Measurements from ENCODE around the gene COL19A1. TPM values are rescaled to one million over a fixed set of nuclear protein-coding genes. Genes with fewer than 3 reads are reported as not detected.

Gene COL19A1
- total and polyA plus RNA-seq, 2 experiments from 2014 or later: not detected

- no peak for TF ChIP-seq STAT1 (IDR thresholded peaks at IDR 0.05; ENCODE audit: unreplicated experiment)
- TF ChIP-seq, protein P1, sequence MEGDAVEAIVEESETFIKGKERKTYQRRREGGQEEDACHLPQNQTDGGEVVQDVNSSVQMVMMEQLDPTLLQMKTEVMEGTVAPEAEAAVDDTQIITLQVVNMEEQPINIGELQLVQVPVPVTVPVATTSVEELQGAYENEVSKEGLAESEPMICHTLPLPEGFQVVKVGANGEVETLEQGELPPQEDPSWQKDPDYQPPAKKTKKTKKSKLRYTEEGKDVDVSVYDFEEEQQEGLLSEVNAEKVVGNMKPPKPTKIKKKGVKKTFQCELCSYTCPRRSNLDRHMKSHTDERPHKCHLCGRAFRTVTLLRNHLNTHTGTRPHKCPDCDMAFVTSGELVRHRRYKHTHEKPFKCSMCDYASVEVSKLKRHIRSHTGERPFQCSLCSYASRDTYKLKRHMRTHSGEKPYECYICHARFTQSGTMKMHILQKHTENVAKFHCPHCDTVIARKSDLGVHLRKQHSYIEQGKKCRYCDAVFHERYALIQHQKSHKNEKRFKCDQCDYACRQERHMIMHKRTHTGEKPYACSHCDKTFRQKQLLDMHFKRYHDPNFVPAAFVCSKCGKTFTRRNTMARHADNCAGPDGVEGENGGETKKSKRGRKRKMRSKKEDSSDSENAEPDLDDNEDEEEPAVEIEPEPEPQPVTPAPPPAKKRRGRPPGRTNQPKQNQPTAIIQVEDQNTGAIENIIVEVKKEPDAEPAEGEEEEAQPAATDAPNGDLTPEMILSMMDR (conservative IDR thresholded peaks at IDR 0.05; ENCODE audit: low read depth in 2 of 2): no peak
- no peak for TF ChIP-seq NANOG (IDR thresholded peaks at IDR 0.05; ENCODE audit: borderline replicate concordance)
- TF ChIP-seq, protein P2, sequence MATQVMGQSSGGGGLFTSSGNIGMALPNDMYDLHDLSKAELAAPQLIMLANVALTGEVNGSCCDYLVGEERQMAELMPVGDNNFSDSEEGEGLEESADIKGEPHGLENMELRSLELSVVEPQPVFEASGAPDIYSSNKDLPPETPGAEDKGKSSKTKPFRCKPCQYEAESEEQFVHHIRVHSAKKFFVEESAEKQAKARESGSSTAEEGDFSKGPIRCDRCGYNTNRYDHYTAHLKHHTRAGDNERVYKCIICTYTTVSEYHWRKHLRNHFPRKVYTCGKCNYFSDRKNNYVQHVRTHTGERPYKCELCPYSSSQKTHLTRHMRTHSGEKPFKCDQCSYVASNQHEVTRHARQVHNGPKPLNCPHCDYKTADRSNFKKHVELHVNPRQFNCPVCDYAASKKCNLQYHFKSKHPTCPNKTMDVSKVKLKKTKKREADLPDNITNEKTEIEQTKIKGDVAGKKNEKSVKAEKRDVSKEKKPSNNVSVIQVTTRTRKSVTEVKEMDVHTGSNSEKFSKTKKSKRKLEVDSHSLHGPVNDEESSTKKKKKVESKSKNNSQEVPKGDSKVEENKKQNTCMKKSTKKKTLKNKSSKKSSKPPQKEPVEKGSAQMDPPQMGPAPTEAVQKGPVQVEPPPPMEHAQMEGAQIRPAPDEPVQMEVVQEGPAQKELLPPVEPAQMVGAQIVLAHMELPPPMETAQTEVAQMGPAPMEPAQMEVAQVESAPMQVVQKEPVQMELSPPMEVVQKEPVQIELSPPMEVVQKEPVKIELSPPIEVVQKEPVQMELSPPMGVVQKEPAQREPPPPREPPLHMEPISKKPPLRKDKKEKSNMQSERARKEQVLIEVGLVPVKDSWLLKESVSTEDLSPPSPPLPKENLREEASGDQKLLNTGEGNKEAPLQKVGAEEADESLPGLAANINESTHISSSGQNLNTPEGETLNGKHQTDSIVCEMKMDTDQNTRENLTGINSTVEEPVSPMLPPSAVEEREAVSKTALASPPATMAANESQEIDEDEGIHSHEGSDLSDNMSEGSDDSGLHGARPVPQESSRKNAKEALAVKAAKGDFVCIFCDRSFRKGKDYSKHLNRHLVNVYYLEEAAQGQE (IDR thresholded peaks at IDR 0.05; ENCODE audit: unreplicated experiment): no peak
- no peak for TF ChIP-seq ETS1 (IDR thresholded peaks at IDR 0.05)
- no peak for TF ChIP-seq JUNB (IDR thresholded peaks at IDR 0.05; ENCODE audit: unreplicated experiment)
- TF ChIP-seq CREB1 (CRISPR knock-in tag; IDR thresholded peaks at IDR 0.05; ENCODE audit: low read depth): no peak
Observed at GRCh38 chr6:69843189-69843588, 23.2 kb upstream of the COL19A1 start (continued).

DNA sequence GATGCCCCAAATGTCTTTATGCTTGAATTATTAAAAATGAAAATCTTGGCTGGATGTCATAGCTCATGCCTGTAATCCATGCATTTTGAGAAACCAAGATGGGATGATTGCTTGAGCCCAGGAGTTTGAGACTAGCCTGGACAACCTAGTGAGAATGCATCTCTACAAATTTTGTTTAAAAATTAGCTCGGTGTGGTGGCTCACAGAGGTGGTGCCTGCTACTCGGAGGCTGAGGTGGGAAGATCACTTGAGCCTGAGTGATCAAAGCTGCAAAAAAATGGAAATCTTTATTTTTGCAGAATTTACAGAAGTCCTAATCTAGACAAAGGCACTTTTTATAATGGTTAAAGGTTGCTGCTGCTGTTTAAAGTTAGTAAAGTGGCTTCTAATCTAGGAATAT lies 20.0 kb upstream of the COL19A1 start:
- DNase-seq (ENCODE audit: low spot score) (no peak), ATAC-seq (no peak)
- Mint-ChIP-seq H3K4me1 (no peaks in the 10 kb centered on the region), H3K9me3 (no peaks in the 10 kb centered on the region), H3K36me3 (ENCODE audit: low read depth) (no peaks in the 10 kb centered on the region), H3K27me3 (ENCODE audit: insufficient read depth, low read depth, poor library complexity) (no peaks in the 10 kb centered on the region), H3K4me3 (no peak overlapping the region), H3K27ac (no peak overlapping the region)
- H2AFZ ChIP-seq: no peak overlapping the region
- no peaks in the 10 kb centered on the region for H3K79me2 ChIP-seq (replicated peaks; ENCODE audit: insufficient read depth)
- no peak overlapping the region for H3K4me3 ChIP-seq
- no peaks in the 10 kb centered on the region for H3F3A ChIP-seq (replicated peaks; ENCODE audit: low read depth)
- H3K27ac ChIP-seq (ENCODE audit: low read depth): no peak overlapping the region
- H3K27me3 ChIP-seq (ENCODE audit: insufficient read depth): no peaks in the 10 kb centered on the region
- no peaks in the 10 kb centered on the region for H4K20me1 ChIP-seq (replicated peaks; ENCODE audit: insufficient read depth)
- H3K4me2 ChIP-seq: no peak overlapping the region
- no peaks in the 10 kb centered on the region for H3K36me3 ChIP-seq (ENCODE audit: insufficient read depth)
- H3K4me1 ChIP-seq (ENCODE audit: insufficient read depth): no peaks in the 10 kb centered on the region
- no peaks in the 10 kb centered on the region for H3K9me2 ChIP-seq (ENCODE audit: insufficient read depth)
- TF ChIP-seq, protein P3, sequence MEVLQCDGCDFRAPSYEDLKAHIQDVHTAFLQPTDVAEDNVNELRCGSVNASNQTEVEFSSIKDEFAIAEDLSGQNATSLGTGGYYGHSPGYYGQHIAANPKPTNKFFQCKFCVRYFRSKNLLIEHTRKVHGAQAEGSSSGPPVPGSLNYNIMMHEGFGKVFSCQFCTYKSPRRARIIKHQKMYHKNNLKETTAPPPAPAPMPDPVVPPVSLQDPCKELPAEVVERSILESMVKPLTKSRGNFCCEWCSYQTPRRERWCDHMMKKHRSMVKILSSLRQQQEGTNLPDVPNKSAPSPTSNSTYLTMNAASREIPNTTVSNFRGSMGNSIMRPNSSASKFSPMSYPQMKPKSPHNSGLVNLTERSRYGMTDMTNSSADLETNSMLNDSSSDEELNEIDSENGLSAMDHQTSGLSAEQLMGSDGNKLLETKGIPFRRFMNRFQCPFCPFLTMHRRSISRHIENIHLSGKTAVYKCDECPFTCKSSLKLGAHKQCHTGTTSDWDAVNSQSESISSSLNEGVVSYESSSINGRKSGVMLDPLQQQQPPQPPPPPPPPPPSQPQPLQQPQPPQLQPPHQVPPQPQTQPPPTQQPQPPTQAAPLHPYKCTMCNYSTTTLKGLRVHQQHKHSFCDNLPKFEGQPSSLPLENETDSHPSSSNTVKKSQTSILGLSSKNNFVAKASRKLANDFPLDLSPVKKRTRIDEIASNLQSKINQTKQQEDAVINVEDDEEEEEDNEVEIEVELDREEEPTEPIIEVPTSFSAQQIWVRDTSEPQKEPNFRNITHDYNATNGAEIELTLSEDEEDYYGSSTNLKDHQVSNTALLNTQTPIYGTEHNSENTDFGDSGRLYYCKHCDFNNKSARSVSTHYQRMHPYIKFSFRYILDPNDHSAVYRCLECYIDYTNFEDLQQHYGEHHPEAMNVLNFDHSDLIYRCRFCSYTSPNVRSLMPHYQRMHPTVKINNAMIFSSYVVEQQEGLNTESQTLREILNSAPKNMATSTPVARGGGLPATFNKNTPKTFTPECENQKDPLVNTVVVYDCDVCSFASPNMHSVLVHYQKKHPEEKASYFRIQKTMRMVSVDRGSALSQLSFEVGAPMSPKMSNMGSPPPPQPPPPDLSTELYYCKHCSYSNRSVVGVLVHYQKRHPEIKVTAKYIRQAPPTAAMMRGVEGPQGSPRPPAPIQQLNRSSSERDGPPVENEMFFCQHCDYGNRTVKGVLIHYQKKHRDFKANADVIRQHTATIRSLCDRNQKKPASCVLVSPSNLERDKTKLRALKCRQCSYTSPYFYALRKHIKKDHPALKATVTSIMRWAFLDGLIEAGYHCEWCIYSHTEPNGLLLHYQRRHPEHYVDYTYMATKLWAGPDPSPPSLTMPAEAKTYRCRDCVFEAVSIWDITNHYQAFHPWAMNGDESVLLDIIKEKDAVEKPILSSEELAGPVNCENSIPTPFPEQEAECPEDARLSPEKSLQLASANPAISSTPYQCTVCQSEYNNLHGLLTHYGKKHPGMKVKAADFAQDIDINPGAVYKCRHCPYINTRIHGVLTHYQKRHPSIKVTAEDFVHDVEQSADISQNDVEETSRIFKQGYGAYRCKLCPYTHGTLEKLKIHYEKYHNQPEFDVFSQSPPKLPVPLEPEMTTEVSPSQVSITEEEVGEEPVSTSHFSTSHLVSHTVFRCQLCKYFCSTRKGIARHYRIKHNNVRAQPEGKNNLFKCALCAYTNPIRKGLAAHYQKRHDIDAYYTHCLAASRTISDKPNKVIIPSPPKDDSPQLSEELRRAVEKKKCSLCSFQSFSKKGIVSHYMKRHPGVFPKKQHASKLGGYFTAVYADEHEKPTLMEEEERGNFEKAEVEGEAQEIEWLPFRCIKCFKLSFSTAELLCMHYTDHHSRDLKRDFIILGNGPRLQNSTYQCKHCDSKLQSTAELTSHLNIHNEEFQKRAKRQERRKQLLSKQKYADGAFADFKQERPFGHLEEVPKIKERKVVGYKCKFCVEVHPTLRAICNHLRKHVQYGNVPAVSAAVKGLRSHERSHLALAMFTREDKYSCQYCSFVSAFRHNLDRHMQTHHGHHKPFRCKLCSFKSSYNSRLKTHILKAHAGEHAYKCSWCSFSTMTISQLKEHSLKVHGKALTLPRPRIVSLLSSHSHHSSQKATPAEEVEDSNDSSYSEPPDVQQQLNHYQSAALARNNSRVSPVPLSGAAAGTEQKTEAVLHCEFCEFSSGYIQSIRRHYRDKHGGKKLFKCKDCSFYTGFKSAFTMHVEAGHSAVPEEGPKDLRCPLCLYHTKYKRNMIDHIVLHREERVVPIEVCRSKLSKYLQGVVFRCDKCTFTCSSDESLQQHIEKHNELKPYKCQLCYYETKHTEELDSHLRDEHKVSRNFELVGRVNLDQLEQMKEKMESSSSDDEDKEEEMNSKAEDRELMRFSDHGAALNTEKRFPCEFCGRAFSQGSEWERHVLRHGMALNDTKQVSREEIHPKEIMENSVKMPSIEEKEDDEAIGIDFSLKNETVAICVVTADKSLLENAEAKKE (CRISPR knock-in tag; IDR thresholded peaks at IDR 0.05): no peak
- no peak for TF ChIP-seq STAT1 (IDR thresholded peaks at IDR 0.05; ENCODE audit: unreplicated experiment)
- TF ChIP-seq POLR2AphosphoS5 (IDR thresholded peaks at IDR 0.05; ENCODE audit: low read depth): no peak
- no peak for TF ChIP-seq EZH2phosphoT487 (IDR thresholded peaks at IDR 0.05; ENCODE audit: unreplicated experiment)
- TF ChIP-seq, protein P1 (conservative IDR thresholded peaks at IDR 0.05; ENCODE audit: low read depth in 2 of 2): no peak
- no peak for TF ChIP-seq NANOG (IDR thresholded peaks at IDR 0.05; ENCODE audit: borderline replicate concordance)
- no peak for TF ChIP-seq JUNB (IDR thresholded peaks at IDR 0.05; ENCODE audit: unreplicated experiment)
- TF ChIP-seq CREB1 (CRISPR knock-in tag; IDR thresholded peaks at IDR 0.05; ENCODE audit: low read depth): no peak

Measured in GM23338 (cell line).